ENCODE data around the gene CISTR. TPM values are rescaled to one million over a fixed set of nuclear protein-coding genes. Genes with fewer than 3 reads are reported as not detected.

CISTR gene
- total and polyA plus RNA-seq, 7 donors: not detected

DNA sequence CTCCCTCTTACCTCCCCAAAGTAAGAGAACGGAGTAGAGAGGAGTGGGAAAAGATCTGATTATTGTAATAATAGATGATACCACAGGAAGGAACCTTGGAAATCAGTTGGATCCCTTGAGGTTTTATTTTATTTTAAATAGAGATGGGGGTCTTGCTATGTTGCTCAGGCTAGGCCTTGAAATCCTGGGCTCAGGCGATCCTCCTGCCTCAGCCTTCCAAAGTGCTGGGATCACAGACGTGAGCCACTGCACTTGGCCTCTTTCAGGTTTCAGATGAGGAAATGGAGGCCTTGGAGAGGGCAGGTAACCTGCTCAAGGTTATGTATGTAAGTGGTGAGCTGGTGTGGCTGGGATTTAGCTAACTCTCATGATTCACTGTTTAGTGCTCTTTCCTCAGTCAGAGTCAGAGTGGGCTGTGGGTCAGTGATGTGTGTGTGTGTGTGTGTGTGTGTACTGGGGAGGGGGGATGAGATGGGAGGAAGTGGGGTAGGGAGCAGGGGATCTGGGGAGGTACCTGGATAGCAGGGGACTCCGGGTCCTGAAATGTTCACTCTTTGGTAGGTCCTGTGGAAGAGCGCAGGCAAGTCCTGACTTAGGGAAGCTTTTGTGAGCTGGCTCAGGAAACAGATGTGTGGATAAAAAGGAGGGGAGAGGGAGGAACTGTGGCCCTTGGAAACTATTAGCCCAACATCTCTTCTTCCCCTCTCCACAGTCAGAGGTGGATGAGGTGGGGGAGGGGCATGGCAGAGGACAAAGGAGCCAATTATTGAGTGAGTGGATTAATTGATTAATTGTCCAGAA is 4.7 kb upstream of the CISTR start:
- H3K27ac ChIP-seq: no peak overlapping the region
- WGBS, 2 donors: 64 to 74% methylated on average over 5 of the region's 5 CpGs
- no peaks in the 10 kb centered on the region for H3K36me3 ChIP-seq
- no peak overlapping the region for H3K4me3 ChIP-seq
- intact Hi-C loops (cut with DNase I): no loop called here
- peaks cover 0 to 26% (median 13%) of the 10 kb centered on the region in 3 donors for H3K27me3 ChIP-seq
- DNase-seq: no peak
- peaks cover 0 to 48% (median 32%) of the 10 kb centered on the region in 4 donors for H3K4me1 ChIP-seq
- no peaks in the 10 kb centered on the region for H3K9me3 ChIP-seq
- TF ChIP-seq, protein P1, sequence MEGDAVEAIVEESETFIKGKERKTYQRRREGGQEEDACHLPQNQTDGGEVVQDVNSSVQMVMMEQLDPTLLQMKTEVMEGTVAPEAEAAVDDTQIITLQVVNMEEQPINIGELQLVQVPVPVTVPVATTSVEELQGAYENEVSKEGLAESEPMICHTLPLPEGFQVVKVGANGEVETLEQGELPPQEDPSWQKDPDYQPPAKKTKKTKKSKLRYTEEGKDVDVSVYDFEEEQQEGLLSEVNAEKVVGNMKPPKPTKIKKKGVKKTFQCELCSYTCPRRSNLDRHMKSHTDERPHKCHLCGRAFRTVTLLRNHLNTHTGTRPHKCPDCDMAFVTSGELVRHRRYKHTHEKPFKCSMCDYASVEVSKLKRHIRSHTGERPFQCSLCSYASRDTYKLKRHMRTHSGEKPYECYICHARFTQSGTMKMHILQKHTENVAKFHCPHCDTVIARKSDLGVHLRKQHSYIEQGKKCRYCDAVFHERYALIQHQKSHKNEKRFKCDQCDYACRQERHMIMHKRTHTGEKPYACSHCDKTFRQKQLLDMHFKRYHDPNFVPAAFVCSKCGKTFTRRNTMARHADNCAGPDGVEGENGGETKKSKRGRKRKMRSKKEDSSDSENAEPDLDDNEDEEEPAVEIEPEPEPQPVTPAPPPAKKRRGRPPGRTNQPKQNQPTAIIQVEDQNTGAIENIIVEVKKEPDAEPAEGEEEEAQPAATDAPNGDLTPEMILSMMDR (IDR thresholded peaks at IDR 0.05): no peak
- no peak for TF ChIP-seq POLR2A (IDR thresholded peaks at IDR 0.05)
- no peak for TF ChIP-seq POLR2AphosphoS5 (IDR thresholded peaks at IDR 0.05)
- TF ChIP-seq EP300 (IDR thresholded peaks at IDR 0.05): no peak

DNA sequence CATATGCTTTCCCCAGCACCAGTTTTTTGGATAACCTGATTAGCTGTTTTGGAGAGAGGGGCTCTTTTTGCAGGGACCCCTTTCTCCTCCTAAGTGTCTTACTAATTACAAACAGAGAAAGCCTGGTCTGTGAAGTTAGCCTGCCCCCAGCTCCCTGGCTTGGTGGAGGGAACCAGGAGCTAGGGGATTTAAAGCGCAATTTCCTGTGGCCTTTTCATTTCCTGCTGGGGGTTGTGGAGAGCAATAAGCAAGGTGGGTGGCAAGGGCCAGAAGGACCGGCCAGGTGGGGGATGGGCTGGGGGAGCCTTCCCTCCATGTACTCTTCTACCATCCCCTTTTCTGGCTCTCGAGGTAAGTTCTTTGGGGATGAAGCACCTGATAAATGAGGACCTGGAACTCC is 4.1 kb upstream of the CISTR start:
- WGBS, 2 donors: 39 to 43% methylated on average over 3 of the region's 3 CpGs
- Histone ChIP-seq H3K36me3 (no peaks in the 10 kb centered on the region), H3K9me3 (no peaks in the 10 kb centered on the region), H3K27me3 (peaks cover 0 to 26% (median 13%) of the 10 kb centered on the region in 3 donors), H3K4me3 (no peak overlapping the region), H3K27ac (no peak overlapping the region), H3K4me1 (peaks cover 0 to 54% (median 38%) of the 10 kb centered on the region in 4 donors)
- DNase-seq: no peak
- TF ChIP-seq, protein P1 (IDR thresholded peaks at IDR 0.05): no peak
- TF ChIP-seq POLR2AphosphoS5 (IDR thresholded peaks at IDR 0.05) (no peak), EP300 (IDR thresholded peaks at IDR 0.05) (no peak), POLR2A (IDR thresholded peaks at IDR 0.05) (no peak)
- intact Hi-C loops (cut with DNase I): no loop called here

DNA sequence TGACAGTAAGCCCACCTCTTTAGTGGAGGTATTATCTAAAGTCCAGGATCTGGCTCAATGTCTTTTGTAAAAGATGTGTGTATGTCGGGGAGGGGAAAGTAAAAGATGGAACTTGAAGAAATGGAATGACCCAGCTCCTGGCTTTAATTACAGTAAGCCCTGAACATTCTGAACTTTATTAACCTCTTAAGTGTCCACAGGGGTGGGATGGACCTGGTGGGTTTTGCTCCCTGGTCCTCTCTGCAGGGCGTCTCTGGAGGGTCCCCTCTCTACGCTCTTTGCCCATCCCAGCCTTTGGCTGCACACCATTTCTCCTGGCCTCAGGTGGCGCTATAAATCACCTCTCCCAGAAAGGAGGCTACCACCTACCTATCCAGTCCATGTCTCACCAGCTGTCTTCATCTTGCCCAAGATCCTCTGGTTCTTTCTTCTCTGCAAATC is 3.7 kb upstream of the CISTR start:
- H3K4me1 ChIP-seq: peaks cover 0 to 59% (median 42%) of the 10 kb centered on the region in 4 donors
- 66 to 74% methylated on average over 4 of the region's 4 CpGs for WGBS, 2 donors
- no peak overlapping the region for H3K4me3 ChIP-seq
- H3K27ac ChIP-seq: peak overlapping the region in 2 of 4 donors; percentile 30 to 60
- no peaks in the 10 kb centered on the region for H3K36me3 ChIP-seq
- intact Hi-C loops (cut with DNase I): no loop called here
- no peak for DNase-seq
- peaks cover 0 to 25% (median 13%) of the 10 kb centered on the region in 3 donors for H3K27me3 ChIP-seq
- H3K9me3 ChIP-seq: no peaks in the 10 kb centered on the region
- TF ChIP-seq EP300 (IDR thresholded peaks at IDR 0.05) (no peak), POLR2A (IDR thresholded peaks at IDR 0.05) (no peak), POLR2AphosphoS5 (IDR thresholded peaks at IDR 0.05) (no peak)
- TF ChIP-seq, protein P1 (IDR thresholded peaks at IDR 0.05): no peak

DNA sequence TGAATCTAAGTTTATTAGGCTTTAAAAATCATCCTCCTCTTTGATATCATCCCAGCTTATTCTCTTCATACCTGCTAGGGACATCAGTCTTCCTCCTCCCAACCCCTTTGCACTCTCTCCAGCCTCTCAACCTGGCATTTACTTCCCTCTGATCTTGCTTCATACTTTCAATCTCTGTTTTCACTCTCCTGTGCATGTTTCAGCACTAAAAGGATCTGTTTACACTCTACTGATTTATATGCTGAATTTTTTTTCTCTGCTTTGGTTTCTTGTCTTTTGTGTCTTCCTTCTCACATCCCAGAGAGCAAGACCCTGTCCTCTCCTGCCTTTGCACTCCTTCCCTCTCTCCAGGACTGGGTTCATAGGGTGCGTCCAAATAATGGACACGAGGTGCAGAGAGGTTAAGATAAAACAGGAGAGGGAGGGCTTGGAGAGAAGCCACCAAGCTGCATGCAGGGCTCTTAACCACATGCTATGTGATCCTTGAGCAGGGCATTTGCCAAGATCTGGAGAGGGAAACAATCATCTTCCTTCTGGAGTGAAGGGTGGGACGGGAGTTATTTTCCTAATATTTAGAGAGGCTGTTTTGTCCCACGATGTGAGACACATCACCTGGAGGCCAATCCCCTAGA is 3.0 kb upstream of the CISTR start:
- peak overlapping the region in 3 of 4 donors; percentile 30 to 61 (median 60) for H3K27ac ChIP-seq
- no peak for DNase-seq
- WGBS, 2 donors: 11 to 30% methylated on average over 4 of the region's 4 CpGs
- intact Hi-C loops (cut with DNase I): no loop called here
- no peak overlapping the region for H3K4me3 ChIP-seq
- H3K27me3 ChIP-seq: peaks cover 0 to 17% (median 9%) of the 10 kb centered on the region in 3 donors
- H3K9me3 ChIP-seq: no peaks in the 10 kb centered on the region
- H3K4me1 ChIP-seq: peaks cover 0 to 63% (median 44%) of the 10 kb centered on the region in 4 donors
- TF ChIP-seq POLR2A (IDR thresholded peaks at IDR 0.05) (no peak), POLR2AphosphoS5 (IDR thresholded peaks at IDR 0.05) (peak; percentile 23 to 86 (median 69)), EP300 (IDR thresholded peaks at IDR 0.05) (peak in 1 of 4 donors; percentile 66)
- TF ChIP-seq, protein P1 (IDR thresholded peaks at IDR 0.05): no peak
- no peaks in the 10 kb centered on the region for H3K36me3 ChIP-seq

Measured in sigmoid colon (tissue), 7 donors.